RCC 7860 (cell line): ENCODE data around the gene SCGB3A2.

Experiments used
- DNase-seq: peaks from one replicate; pipeline ENCODE4 v3.0.0-alpha.2; 2015; ENCODE audit warnings: low spot score
- FAIRE-seq: peaks from 2 replicates; lab custom pipeline; 2012; peaks lifted over from hg19 to GRCh38; lab: Jason Lieb, UNC

SCGB3A2 gene

GRCh38 chr5:147902609-147903115 lies 24.2 kb downstream of the SCGB3A2 start:
- FAIRE-seq, result no peak
- no peak for DNase-seq

- FAIRE-seq, result no peak
- no peak for DNase-seq
Measured at GRCh38 chr5:147904110-147904509, 25.6 kb downstream of the SCGB3A2 start.

GRCh38 chr5:147906326-147907095 lies 28.0 kb downstream of the SCGB3A2 start, which contains the start of gene C5orf46:
Gene C5orf46 (minus strand): TSS chr5:147906538. CDS start chr5:147906501, 37 bp downstream.
- DNase-seq (no peak), FAIRE-seq (no peak)

- FAIRE-seq, result no peak
- DNase-seq, result no peak
Measured at GRCh38 chr5:147911427-147911826, 32.9 kb downstream of the SCGB3A2 start.

GRCh38 chr5:147912011-147912410 lies 33.5 kb downstream of the SCGB3A2 start:
- DNase-seq, result no peak
- FAIRE-seq, result no peak

GRCh38 chr5:147913786-147914185 lies 35.3 kb downstream of the SCGB3A2 start:
- DNase-seq (no peak), FAIRE-seq (no peak)

GRCh38 chr5:147918101-147918685 lies 39.7 kb downstream of the SCGB3A2 start:
- no peak for DNase-seq
- no peak for FAIRE-seq

- DNase-seq (no peak), FAIRE-seq (no peak)
Measured at GRCh38 chr5:147918899-147919298, 40.4 kb downstream of the SCGB3A2 start.

GRCh38 chr5:147920420-147921030 lies 42.0 kb downstream of the SCGB3A2 start:
- FAIRE-seq (peak; percentile 90), DNase-seq (no peak)

- FAIRE-seq (no peak), DNase-seq (no peak)
Measured at GRCh38 chr5:147921136-147921535, 42.6 kb downstream of the SCGB3A2 start.

- FAIRE-seq, result no peak
- no peak for DNase-seq
Measured at GRCh38 chr5:147925020-147925419, 46.5 kb downstream of the SCGB3A2 start.

GRCh38 chr5:147927901-147928300 lies 49.4 kb downstream of the SCGB3A2 start:
- DNase-seq (no peak), FAIRE-seq (no peak)

- FAIRE-seq (no peak), DNase-seq (no peak)
Measured at GRCh38 chr5:147930769-147931168, 52.3 kb downstream of the SCGB3A2 start.
